H9 (cell line): ENCODE measurements around the gene ABCC3. TPM values are rescaled to one million over a fixed set of nuclear protein-coding genes. Genes with fewer than 3 reads are reported as not detected.

Experiments
- DNase-seq: peaks from one replicate; pipeline ENCODE4 v3.0.0-alpha.2; 2017
- H2AFZ ChIP-seq: one replicate; pipeline ENCODE4 v1.6.1; 2013; ENCODE audit warnings: mild to moderate bottlenecking, low read length, control low read depth, moderate library complexity
- H2AK5ac ChIP-seq: 2 replicates; pipeline ENCODE4 v1.6.1; 2013; ENCODE audit warnings: low read length, control low read depth, mixed read lengths; ENCODE audit not compliant: insufficient read length
- H2BK120ac ChIP-seq: one replicate; pipeline ENCODE4 v1.6.1; 2013; ENCODE audit warnings: low read depth, mild to moderate bottlenecking, low read length, control low read depth, inconsistent platforms; ENCODE audit not compliant: poor library complexity, severe bottlenecking
- H2BK12ac ChIP-seq: 2 replicates; pipeline ENCODE4 v1.6.1; 2013; ENCODE audit warnings: low read length, control low read depth, mixed read lengths, low read depth; ENCODE audit not compliant: insufficient read length
- H2BK15ac ChIP-seq: 2 replicates; pipeline ENCODE4 v1.6.1; 2013; ENCODE audit warnings: low read depth, low read length, control low read depth
- H2BK20ac ChIP-seq: one replicate; pipeline ENCODE4 v1.6.1; 2013; ENCODE audit warnings: low read depth, mild to moderate bottlenecking, low read length, control low read depth, inconsistent platforms; ENCODE audit not compliant: poor library complexity, severe bottlenecking
- H2BK5ac ChIP-seq: 2 replicates; pipeline ENCODE4 v1.6.1; 2013; ENCODE audit warnings: low read length, control low read depth, mixed read lengths; ENCODE audit not compliant: insufficient read length
- H3K14ac ChIP-seq: 2 replicates; pipeline ENCODE4 v1.6.1; 2013; ENCODE audit warnings: low read length, control low read depth; ENCODE audit not compliant: insufficient read depth
- H3K18ac ChIP-seq: 2 replicates; pipeline ENCODE4 v1.6.1; 2013; ENCODE audit warnings: low read depth, mild to moderate bottlenecking, mixed read lengths, low read length, control low read depth; ENCODE audit not compliant: insufficient read length
- H3K23ac ChIP-seq: 2 replicates; pipeline ENCODE4 v1.6.1; 2013; ENCODE audit warnings: low read length, control low read depth, mixed read lengths, low read depth; ENCODE audit not compliant: insufficient read length
- H3K23me2 ChIP-seq: 2 replicates; pipeline ENCODE4 v1.6.1; 2013; ENCODE audit warnings: low read depth, mild to moderate bottlenecking, mixed read lengths, low read length, control low read depth; ENCODE audit not compliant: insufficient read length, poor library complexity, severe bottlenecking
- H3K27ac ChIP-seq: 2 replicates; pipeline ENCODE4 v1.5.1; 2013; ENCODE audit warnings: low read length, control low read depth, mixed read lengths, low read depth; ENCODE audit not compliant: insufficient read length
- H3K27me3 ChIP-seq: 2 replicates; pipeline ENCODE4 v1.6.1; 2013; ENCODE audit warnings: low read length, control low read depth, inconsistent platforms; ENCODE audit not compliant: insufficient read depth
- H3K4ac ChIP-seq: 2 replicates; pipeline ENCODE4 v1.6.1; 2013; ENCODE audit warnings: low read depth, mild to moderate bottlenecking, control low read depth, inconsistent platforms, low read length, moderate library complexity
- H3K4me1 ChIP-seq: 2 replicates; pipeline ENCODE4 v1.6.1; 2013; ENCODE audit warnings: low read length, control low read depth, inconsistent platforms; ENCODE audit not compliant: insufficient read depth
- H3K4me2 ChIP-seq: 2 replicates; pipeline ENCODE4 v1.6.1; 2013; ENCODE audit warnings: low read length, control low read depth, mixed read lengths; ENCODE audit not compliant: insufficient read length, insufficient read depth
- H3K56ac ChIP-seq: 2 replicates; pipeline ENCODE4 v1.6.1; 2013; ENCODE audit warnings: low read depth, mild to moderate bottlenecking, mixed read lengths, low read length, control low read depth; ENCODE audit not compliant: insufficient read length
- H3K79me1 ChIP-seq: 2 replicates; pipeline ENCODE4 v1.6.1; 2013; ENCODE audit warnings: low read depth, mild to moderate bottlenecking, moderate library complexity, low read length, control low read depth, inconsistent platforms; ENCODE audit not compliant: insufficient read depth, poor library complexity, severe bottlenecking
- H3K79me2 ChIP-seq: 2 replicates; pipeline ENCODE4 v1.6.1; 2013; ENCODE audit warnings: low read length, control low read depth, inconsistent platforms; ENCODE audit not compliant: insufficient read depth
- H3K9ac ChIP-seq: 2 replicates; pipeline ENCODE4 v1.6.1; 2013; ENCODE audit warnings: low read length, control low read depth, mixed read lengths; ENCODE audit not compliant: insufficient read length; ENCODE audit errors: extremely low read depth
- H3K9me3 ChIP-seq: one replicate; pipeline ENCODE4 v1.6.1; 2013; ENCODE audit warnings: low read depth, low read length, inconsistent platforms; ENCODE audit not compliant: control insufficient read depth
- H3T11ph ChIP-seq: one replicate; pipeline ENCODE4 v1.6.1; 2013; ENCODE audit warnings: mild to moderate bottlenecking, low read length, control low read depth, inconsistent platforms
- H4K20me1 ChIP-seq: one replicate; pipeline ENCODE4 v1.6.1; 2013; ENCODE audit not compliant: control insufficient read depth, insufficient read length, insufficient read depth
- H4K5ac ChIP-seq: 2 replicates; pipeline ENCODE4 v1.6.1; 2013; ENCODE audit warnings: low read depth, mild to moderate bottlenecking, mixed read lengths, low read length, control low read depth; ENCODE audit not compliant: insufficient read length
- H4K8ac ChIP-seq: replicated peaks from 2 replicates; pipeline ENCODE4 v1.6.1; 2013; ENCODE audit warnings: low read length, control low read depth, mixed read lengths, low read depth; ENCODE audit not compliant: insufficient read length
- H4K91ac ChIP-seq: 2 replicates; pipeline ENCODE4 v1.6.1; 2013; ENCODE audit warnings: low read depth, mild to moderate bottlenecking, moderate library complexity, mixed read lengths, low read length, control low read depth; ENCODE audit not compliant: insufficient read length
- H3K27ac Mint-ChIP-seq, 3 experiments: 2 replicates in 2 of 3; 3 replicates in 1 of 3; pipeline ENCODE4 v1.8.0; 2020 to 2021; ENCODE audit warnings: mixed read lengths in 3 of 3, mild to moderate bottlenecking in 1 of 3, moderate library complexity in 1 of 3
- H3K27me3 Mint-ChIP-seq: 2 replicates; pipeline ENCODE4 v1.8.0; 2021; ENCODE audit warnings: low read depth, mild to moderate bottlenecking, moderate library complexity, mixed read lengths
- H3K36me3 Mint-ChIP-seq, 3 experiments: 2 replicates in 2 of 3; 3 replicates in 1 of 3; pipeline ENCODE4 v1.8.0; 2020 to 2021; ENCODE audit warnings: low read depth in 3 of 3, mixed read lengths in 3 of 3; ENCODE audit not compliant: insufficient read depth in 1 of 3
- H3K4me1 Mint-ChIP-seq, 2 experiments: 2 replicates each; pipeline ENCODE4 v1.8.0; 2020; ENCODE audit warnings: mixed read lengths in 2 of 2
- H3K4me3 Mint-ChIP-seq, 2 experiments: 2 replicates in 1 of 2; 3 replicates in 1 of 2; pipeline ENCODE4 v1.8.0; 2020 to 2021; ENCODE audit warnings: mild to moderate bottlenecking in 2 of 2, mixed read lengths in 2 of 2, moderate library complexity in 1 of 2
- H3K9me3 Mint-ChIP-seq, 2 experiments: 2 replicates in 1 of 2; 3 replicates in 1 of 2; pipeline ENCODE4 v1.8.0; 2020; ENCODE audit warnings: mild to moderate bottlenecking in 2 of 2, mixed read lengths in 2 of 2, moderate library complexity in 1 of 2
- CTCF ChIP-seq: fragments of 200-600 bp; sonication (generic); conservative IDR thresholded peaks from 3 replicates; pipeline ENCODE4 v1.8.0; 2021; ENCODE audit warnings: antibody characterized with exemption, mild to moderate bottlenecking
- WGBS: extraction: QIAGEN DNeasy Blood & Tissue Kit; methylation state at CpG from one replicate; pipeline ENCODE4 v1.1.7; 2013; ENCODE audit warnings: missing lambda C conversion rate, low lambda C conversion rate, mixed read lengths; ENCODE audit not compliant: insufficient read length; ENCODE audit errors: extremely low coverage; 5-methylcytosine and 5-hydroxymethylcytosine counted together
- total RNA-seq: library from RNA; stranded (reverse); gene quantifications from 2 replicates; pipeline ENCODE4 v1.2.1, GENCODE V29; 2021

ABCC3 gene
- total RNA-seq, 1 experiment from 2014 or later, result 0.31 TPM

- Histone ChIP-seq H3K9ac (no peak overlapping the region), H4K8ac (no peak overlapping the region), H4K5ac (no peak overlapping the region), H3K56ac (no peak overlapping the region), H3K23me2 (no peaks in the 10 kb centered on the region), H2BK5ac (no peak overlapping the region), H3K27me3 (no peaks in the 10 kb centered on the region), H2AFZ (no peak overlapping the region), H2AK5ac (no peak overlapping the region), H3K4ac (no peak overlapping the region), H2BK15ac (no peak overlapping the region), H3K18ac (no peak overlapping the region), H4K20me1 (no peaks in the 10 kb centered on the region), H3T11ph (no peak overlapping the region), H3K4me1 (no peaks in the 10 kb centered on the region), H3K14ac (no peak overlapping the region), H3K4me2 (no peak overlapping the region), H2BK120ac (no peak overlapping the region), H3K27ac (no peak overlapping the region), H2BK12ac (no peak overlapping the region), H4K91ac (no peak overlapping the region), H3K23ac (no peak overlapping the region), H2BK20ac (no peak overlapping the region), H3K79me1 (no peaks in the 10 kb centered on the region), H3K9me3 (no peaks in the 10 kb centered on the region), H3K79me2 (no peaks in the 10 kb centered on the region)
- Mint-ChIP-seq H3K36me3 (no peaks in the 10 kb centered on the region), H3K27ac (no peak overlapping the region), H3K27me3 (peaks cover 5% of the 10 kb centered on the region), H3K4me3 (no peak overlapping the region), H3K9me3 (peaks cover 0 to 7% of the 10 kb centered on the region in 2 experiments; a peak in 4 of 5 replicates), H3K4me1 (no peaks in the 10 kb centered on the region)
- WGBS, result no CpG with 5 or more reads among the region's 3 CpGs
- TF ChIP-seq CTCF, result no peak
- no peak for DNase-seq
Observed at GRCh38 chr17:50653738-50654137, 19.1 kb downstream of the ABCC3 start.
